DOHH2 (cell line): ENCODE results near the gene RALGDS.

Experiments used
- CTCF ChIP-seq: fragments of 200-600 bp; sonication (generic); IDR thresholded peaks from one replicate; pipeline ENCODE4 v1.5.1; 2014; ENCODE audit warnings: antibody characterized with exemption, mild to moderate bottlenecking, low read depth, low read length; ENCODE audit not compliant: poor library complexity, severe bottlenecking
- EZH2phosphoT487 ChIP-seq: fragments of 200-600 bp; sonication (generic); IDR thresholded peaks from 2 replicates; pipeline ENCODE4 v1.6.1; 2017; ENCODE audit warnings: borderline replicate concordance, mild to moderate bottlenecking, antibody characterized with exemption, low read length, moderate library complexity, mixed read lengths

- TF ChIP-seq CTCF: no peak
- no peak for TF ChIP-seq EZH2phosphoT487
Measured at GRCh38 chr9:133105461-133105770, 15.6 kb downstream of the RALGDS start.
